Activated T-cell treated with anti-CD3 and anti-CD28 coated beads, Interleukin-2, amount 50 U/mL, for 72 hours (primary cell): Measurements from ENCODE around the gene DOC2B. TPM values are rescaled to one million over a fixed set of nuclear protein-coding genes. Genes with fewer than 3 reads are reported as not detected.
A peak's percentile ranks its signal among the peaks of the same experiment; 100 is the strongest.
"Not testable (repeated sequence)": the region's sequence is repeated elsewhere in the genome, so short reads cannot be mapped to it uniquely, and the experiment has no call there.

Experiments used
- ATAC-seq, 2 donors: fragments of 150-1000 bp; cut with Tn5 transposase; replicated peaks in 1 of 2; 2 replicates each; pipeline ENCODE4 v1.10.0; 2021; ENCODE audit warnings: moderate library complexity in 2 of 2, mild to moderate bottlenecking in 1 of 2
- DNase-seq, 2 donors: peaks; one replicate each; pipeline ENCODE4 v3.0.0; 2021 to 2022; ENCODE audit warnings: mixed read lengths in 1 of 2
- H3K27ac Mint-ChIP-seq: one replicate; pipeline ENCODE4 v1.8.0; 2022; ENCODE audit warnings: mild to moderate bottlenecking, moderate library complexity, mixed read lengths
- H3K27me3 Mint-ChIP-seq: one replicate; pipeline ENCODE4 v1.8.0; 2022; ENCODE audit warnings: low read depth, mixed read lengths
- H3K36me3 Mint-ChIP-seq, 2 donors: one replicate each; pipeline ENCODE4 v1.8.0; 2022; ENCODE audit warnings: mixed read lengths in 2 of 2, mild to moderate bottlenecking in 1 of 2; ENCODE audit not compliant: insufficient read depth in 2 of 2
- H3K4me1 Mint-ChIP-seq: one replicate; pipeline ENCODE4 v1.8.0; 2022; ENCODE audit warnings: low read depth, mixed read lengths
- H3K4me3 Mint-ChIP-seq, 2 donors: one replicate each; pipeline ENCODE4 v1.8.0; 2022; ENCODE audit warnings: mild to moderate bottlenecking in 2 of 2, mixed read lengths in 2 of 2, moderate library complexity in 2 of 2
- H3K9me3 Mint-ChIP-seq, 2 donors: one replicate each; pipeline ENCODE4 v1.8.0; 2022; ENCODE audit warnings: mixed read lengths in 2 of 2
- total RNA-seq, 2 donors: library from RNA; stranded (reverse); gene quantifications; one replicate each; pipeline ENCODE4 v1.2.3, GENCODE V29; 2022

The DOC2B gene
- total RNA-seq, 2 donors from 2014 or later: 0.12 to 0.25 TPM

- Mint-ChIP-seq H3K4me1 (peaks cover 3% of the 10 kb centered on the region), H3K9me3 (no peaks in the 10 kb centered on the region), H3K27me3 (peaks cover 20% of the 10 kb centered on the region), H3K27ac (no peak overlapping the region), H3K4me3 (no peak overlapping the region), H3K36me3 (no peaks in the 10 kb centered on the region)
- ATAC-seq (no peak), DNase-seq (no peak)
Observed at GRCh38 chr17:177155-177554, 4.3 kb downstream of the DOC2B start.

DNA sequence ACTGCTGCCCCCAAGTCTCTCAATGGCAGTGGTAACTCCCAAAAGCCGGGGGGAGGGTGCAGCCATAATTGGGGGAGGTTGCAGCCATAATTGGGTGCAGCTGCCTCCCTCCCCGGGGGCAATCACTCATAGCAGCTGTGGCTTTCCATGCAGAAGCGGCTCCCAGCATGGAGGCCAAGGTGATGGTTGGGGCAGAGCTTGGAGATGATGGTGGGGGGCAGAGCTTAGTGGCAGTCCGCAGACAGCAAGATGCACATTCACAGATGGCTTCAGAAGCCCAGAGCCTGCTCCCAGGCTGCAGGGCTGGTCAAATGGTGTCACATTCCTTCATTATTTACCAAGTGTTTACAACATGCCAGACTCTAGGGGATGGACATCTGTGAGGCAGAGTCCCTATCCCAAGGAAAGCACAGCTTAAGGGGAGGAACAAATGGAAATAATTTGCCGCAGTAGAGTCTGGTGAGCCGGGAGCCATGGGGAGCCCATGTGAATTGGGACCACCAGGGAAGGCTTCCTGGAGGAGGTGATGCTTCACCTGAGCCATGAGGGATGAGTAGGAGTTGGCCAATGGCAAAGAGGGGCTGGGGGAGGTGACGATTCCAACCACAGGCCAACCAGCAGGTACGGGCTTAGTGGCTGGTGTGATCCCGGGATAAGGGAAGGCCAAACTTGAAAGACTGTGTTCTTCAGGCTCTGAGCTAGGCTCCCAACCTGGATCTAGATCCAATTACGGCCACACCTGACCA, 8.1 kb downstream of the DOC2B start:
- Mint-ChIP-seq H3K27me3 (peaks cover 10% of the 10 kb centered on the region), H3K9me3 (no peaks in the 10 kb centered on the region), H3K4me1 (peaks cover 5% of the 10 kb centered on the region), H3K36me3 (no peaks in the 10 kb centered on the region), H3K27ac (no peak overlapping the region), H3K4me3 (no peak overlapping the region)
- ATAC-seq (no peak), DNase-seq (no peak)

- peaks cover 5% of the 10 kb centered on the region for H3K4me1 Mint-ChIP-seq
- H3K9me3 Mint-ChIP-seq: no peaks in the 10 kb centered on the region
- no peak overlapping the region for H3K4me3 Mint-ChIP-seq
- no peaks in the 10 kb centered on the region for H3K36me3 Mint-ChIP-seq
- H3K27me3 Mint-ChIP-seq: peaks cover under 1% of the 10 kb centered on the region
- ATAC-seq (no peak), DNase-seq (no peak)
- H3K27ac Mint-ChIP-seq: no peak overlapping the region
Observed at GRCh38 chr17:172401-172800, 9.0 kb downstream of the DOC2B start.

DNA sequence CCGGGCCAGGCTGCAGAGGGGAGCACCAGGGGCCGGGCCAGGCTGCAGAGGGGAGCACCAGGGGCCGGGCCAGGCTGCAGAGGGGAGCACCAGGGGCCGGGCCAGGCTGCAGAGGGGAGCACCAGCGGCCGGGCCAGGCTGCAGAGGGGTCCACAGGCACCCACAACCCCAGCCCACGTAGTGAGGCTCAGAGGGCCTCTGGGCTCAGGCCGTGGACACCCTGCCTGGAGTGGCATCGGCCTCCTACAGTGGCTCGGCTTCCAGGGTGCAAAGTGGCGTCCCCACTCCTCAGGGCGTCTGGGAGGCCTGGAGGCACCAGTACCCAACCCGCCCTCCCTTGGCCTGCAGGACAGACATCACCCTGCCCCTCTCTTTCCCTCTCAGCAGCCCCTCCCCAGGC, 9.6 kb downstream of the DOC2B start:
- peaks cover 5% of the 10 kb centered on the region for H3K4me1 Mint-ChIP-seq
- H3K27me3 Mint-ChIP-seq: no peaks in the 10 kb centered on the region
- H3K4me3 Mint-ChIP-seq: no peak overlapping the region
- H3K9me3 Mint-ChIP-seq: no peaks in the 10 kb centered on the region
- H3K36me3 Mint-ChIP-seq: no peaks in the 10 kb centered on the region
- DNase-seq (no peak), ATAC-seq (no peak)
- no peak overlapping the region for H3K27ac Mint-ChIP-seq

- H3K27me3 Mint-ChIP-seq: no peaks in the 10 kb centered on the region
- no peak overlapping the region for H3K27ac Mint-ChIP-seq
- H3K9me3 Mint-ChIP-seq: no peaks in the 10 kb centered on the region
- DNase-seq (no peak), ATAC-seq (no peak)
- no peaks in the 10 kb centered on the region for H3K36me3 Mint-ChIP-seq
- no peak overlapping the region for H3K4me3 Mint-ChIP-seq
- H3K4me1 Mint-ChIP-seq: peaks cover 5% of the 10 kb centered on the region
Observed at GRCh38 chr17:170130-170670, 11.2 kb downstream of the DOC2B start.

DNA sequence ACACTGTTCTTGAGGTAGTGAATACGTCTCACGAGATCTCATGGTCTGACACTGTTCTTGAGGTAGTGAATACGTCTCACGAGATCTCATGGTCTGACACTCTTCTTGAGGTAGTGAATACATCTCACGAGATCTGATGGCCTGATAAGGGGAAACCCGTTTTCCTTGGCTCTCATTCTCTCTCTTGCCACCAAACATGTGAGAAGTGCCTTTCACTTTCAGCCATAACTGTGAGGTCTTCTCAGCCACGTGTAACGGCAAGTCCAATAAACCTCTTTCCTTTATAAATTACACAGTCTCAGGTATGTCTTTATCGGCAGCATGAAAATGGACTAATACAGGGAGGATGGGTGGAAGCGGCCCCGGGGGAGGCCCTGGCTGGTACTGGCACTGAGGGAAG, 12.8 kb downstream of the DOC2B start:
- ATAC-seq: peak; percentile 35 to 51
- H3K36me3 Mint-ChIP-seq, H3K4me3 Mint-ChIP-seq, H3K9me3 Mint-ChIP-seq, H3K4me1 Mint-ChIP-seq, H3K27ac Mint-ChIP-seq, H3K27me3 Mint-ChIP-seq, DNase-seq: not testable (repeated sequence)

- no peaks in the 10 kb centered on the region for H3K36me3 Mint-ChIP-seq
- no peak for DNase-seq
- no peaks in the 10 kb centered on the region for H3K9me3 Mint-ChIP-seq
- H3K4me1 Mint-ChIP-seq: peaks cover 5% of the 10 kb centered on the region
- no peaks in the 10 kb centered on the region for H3K27me3 Mint-ChIP-seq
- H3K27ac Mint-ChIP-seq: no peak overlapping the region
- ATAC-seq: no peak
- H3K4me3 Mint-ChIP-seq: no peak overlapping the region
Observed at GRCh38 chr17:165939-166338, 15.5 kb downstream of the DOC2B start.

- ATAC-seq (peak; percentile 47), DNase-seq (peak; percentile 22 to 25)
- Mint-ChIP-seq H3K36me3 (no peaks in the 10 kb centered on the region), H3K9me3 (no peaks in the 10 kb centered on the region), H3K4me1 (peaks cover 5% of the 10 kb centered on the region), H3K27me3 (no peaks in the 10 kb centered on the region), H3K4me3 (no peak overlapping the region), H3K27ac (no peak overlapping the region)
Observed at GRCh38 chr17:164303-165235, 16.9 kb downstream of the DOC2B start.

- no peak for DNase-seq
- H3K4me3 Mint-ChIP-seq: no peak overlapping the region
- H3K27me3 Mint-ChIP-seq: no peaks in the 10 kb centered on the region
- no peaks in the 10 kb centered on the region for H3K9me3 Mint-ChIP-seq
- H3K27ac Mint-ChIP-seq: no peak overlapping the region
- H3K4me1 Mint-ChIP-seq: peaks cover under 1% of the 10 kb centered on the region
- H3K36me3 Mint-ChIP-seq: no peaks in the 10 kb centered on the region
- ATAC-seq: no peak
Observed at GRCh38 chr17:163514-164098, 17.8 kb downstream of the DOC2B start.

DNA sequence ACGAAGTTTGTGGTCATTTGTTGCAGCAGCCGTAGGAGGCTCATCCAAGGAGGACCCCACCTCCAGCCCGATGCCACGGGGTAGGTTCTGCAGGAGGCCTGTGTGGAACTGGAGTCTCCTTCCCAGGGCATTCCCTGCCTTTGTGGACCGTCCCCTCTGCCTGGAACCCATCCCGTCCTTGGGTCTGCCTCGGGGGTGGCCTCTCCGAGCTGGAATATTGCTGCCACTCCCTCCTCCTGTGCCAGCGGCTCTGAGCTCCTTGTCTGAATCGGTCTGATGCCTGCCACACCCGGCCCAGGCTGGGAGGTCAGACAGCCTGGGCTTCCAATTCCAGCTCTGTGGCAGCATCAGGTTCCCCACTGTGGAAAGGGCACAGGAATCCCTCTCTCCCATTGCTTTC, 18.8 kb downstream of the DOC2B start:
- Mint-ChIP-seq H3K27ac (no peak overlapping the region), H3K27me3 (no peaks in the 10 kb centered on the region), H3K9me3 (no peaks in the 10 kb centered on the region), H3K4me3 (no peak overlapping the region), H3K4me1 (no peaks in the 10 kb centered on the region), H3K36me3 (no peaks in the 10 kb centered on the region)
- DNase-seq (no peak), ATAC-seq (no peak)

DNA sequence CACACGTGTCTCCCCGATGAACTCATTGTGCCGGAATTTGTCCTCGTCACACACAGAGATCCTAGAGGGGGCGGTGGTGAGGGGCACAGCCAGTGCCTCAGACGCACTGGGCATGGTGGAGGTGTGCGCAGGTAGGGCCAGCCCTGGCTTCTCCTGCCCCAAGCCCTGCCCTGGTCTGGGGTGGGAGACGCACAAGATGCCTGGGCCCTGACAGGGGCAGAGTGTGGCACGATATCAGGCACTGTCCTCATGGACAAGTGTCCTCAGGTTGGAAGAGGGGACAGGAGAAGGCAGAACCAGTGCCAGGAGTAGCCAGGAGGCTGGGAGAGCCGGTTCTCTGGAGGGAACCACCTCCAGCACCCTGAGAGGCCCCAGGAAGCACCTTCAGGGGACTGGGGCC, 20.0 kb downstream of the DOC2B start:
- H3K4me3 Mint-ChIP-seq: no peak overlapping the region
- no peak for ATAC-seq
- no peaks in the 10 kb centered on the region for H3K4me1 Mint-ChIP-seq
- no peak overlapping the region for H3K27ac Mint-ChIP-seq
- no peak for DNase-seq
- H3K27me3 Mint-ChIP-seq: no peaks in the 10 kb centered on the region
- H3K9me3 Mint-ChIP-seq: no peaks in the 10 kb centered on the region
- H3K36me3 Mint-ChIP-seq: no peaks in the 10 kb centered on the region

DNA sequence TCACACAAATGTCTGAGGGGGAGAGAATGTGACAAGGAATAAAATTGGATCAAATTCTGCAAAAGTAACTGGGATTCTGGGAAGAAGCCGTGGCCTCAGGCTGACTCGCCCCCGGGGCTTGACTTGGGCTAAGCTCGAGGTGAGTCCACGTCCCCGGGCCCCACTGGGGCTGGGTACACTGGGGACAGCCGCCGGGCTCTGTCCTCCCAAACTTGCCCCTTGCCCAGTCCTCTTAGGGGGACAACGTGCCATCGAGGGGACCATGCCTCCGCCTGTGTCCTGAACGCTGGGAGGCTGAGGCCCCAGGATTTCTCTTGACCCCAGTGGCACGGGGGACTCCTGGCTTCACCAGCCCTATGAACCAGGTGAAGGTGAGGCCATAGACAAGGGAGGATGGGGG, 21.1 kb downstream of the DOC2B start:
- DNase-seq (no peak), ATAC-seq (no peak)
- H3K36me3 Mint-ChIP-seq: no peaks in the 10 kb centered on the region
- no peaks in the 10 kb centered on the region for H3K27me3 Mint-ChIP-seq
- no peak overlapping the region for H3K4me3 Mint-ChIP-seq
- H3K4me1 Mint-ChIP-seq: no peaks in the 10 kb centered on the region
- H3K27ac Mint-ChIP-seq: no peak overlapping the region
- H3K9me3 Mint-ChIP-seq: no peaks in the 10 kb centered on the region

- no peaks in the 10 kb centered on the region for H3K4me1 Mint-ChIP-seq
- DNase-seq (no peak), ATAC-seq (no peak)
- no peak overlapping the region for H3K27ac Mint-ChIP-seq
- no peaks in the 10 kb centered on the region for H3K27me3 Mint-ChIP-seq
- H3K4me3 Mint-ChIP-seq: no peak overlapping the region
- no peaks in the 10 kb centered on the region for H3K9me3 Mint-ChIP-seq
- H3K36me3 Mint-ChIP-seq: no peaks in the 10 kb centered on the region
Observed at GRCh38 chr17:159609-160008, 21.8 kb downstream of the DOC2B start.
